Stimulated activated CD4-positive, alpha-beta T cell treated with anti-CD3 and anti-CD28 coated beads, Interleukin-2, amount 100 ng/mL, for 24 hours (primary cell): ENCODE measurements around the gene SLC16A1.
A peak's percentile ranks its signal among the peaks of the same experiment; 100 is the strongest.
"Not testable (repeated sequence)": the region's sequence is repeated elsewhere in the genome, so short reads cannot be mapped to it uniquely, and the experiment has no call there.

Source experiments
- DNase-seq, 2 donors: peaks; one replicate each; pipeline ENCODE4 v3.0.0-alpha.2; 2020

The SLC16A1 gene

DNA sequence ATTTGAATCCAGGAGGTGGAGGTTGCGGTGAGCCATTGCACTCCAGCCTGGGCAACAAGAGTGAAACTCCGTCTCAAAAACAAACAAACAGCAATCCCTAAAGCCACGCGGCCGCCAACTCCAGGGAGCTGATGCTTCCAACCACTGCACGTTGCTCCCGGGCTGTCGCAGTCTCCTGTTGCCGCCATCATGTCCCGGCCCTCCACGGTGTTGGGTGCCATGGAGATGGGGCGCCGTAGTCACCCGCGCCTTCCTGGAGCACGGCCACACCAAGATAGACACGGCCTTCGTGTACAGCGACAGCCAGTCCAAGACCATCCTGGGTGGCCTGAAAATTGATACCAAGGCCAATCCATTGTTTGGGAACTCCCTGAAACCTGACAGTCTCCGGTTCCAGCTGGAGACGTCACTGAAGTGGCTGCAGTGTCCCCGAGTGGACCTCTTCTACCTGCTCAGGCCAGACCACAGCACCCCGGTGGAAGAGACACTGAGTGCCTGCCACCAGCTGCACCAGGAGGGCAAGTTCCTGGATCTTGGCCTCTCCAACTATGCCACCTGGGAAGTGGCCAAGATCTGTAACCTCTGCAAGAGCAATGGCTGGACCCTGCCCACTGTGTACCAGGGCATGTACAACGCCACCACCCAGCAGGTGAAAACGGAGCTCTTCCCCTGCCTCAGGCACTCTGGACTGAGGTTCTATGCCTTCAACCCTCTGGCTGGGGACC, 32.6 kb downstream of the SLC16A1 start:
- DNase-seq = no peak

DNA sequence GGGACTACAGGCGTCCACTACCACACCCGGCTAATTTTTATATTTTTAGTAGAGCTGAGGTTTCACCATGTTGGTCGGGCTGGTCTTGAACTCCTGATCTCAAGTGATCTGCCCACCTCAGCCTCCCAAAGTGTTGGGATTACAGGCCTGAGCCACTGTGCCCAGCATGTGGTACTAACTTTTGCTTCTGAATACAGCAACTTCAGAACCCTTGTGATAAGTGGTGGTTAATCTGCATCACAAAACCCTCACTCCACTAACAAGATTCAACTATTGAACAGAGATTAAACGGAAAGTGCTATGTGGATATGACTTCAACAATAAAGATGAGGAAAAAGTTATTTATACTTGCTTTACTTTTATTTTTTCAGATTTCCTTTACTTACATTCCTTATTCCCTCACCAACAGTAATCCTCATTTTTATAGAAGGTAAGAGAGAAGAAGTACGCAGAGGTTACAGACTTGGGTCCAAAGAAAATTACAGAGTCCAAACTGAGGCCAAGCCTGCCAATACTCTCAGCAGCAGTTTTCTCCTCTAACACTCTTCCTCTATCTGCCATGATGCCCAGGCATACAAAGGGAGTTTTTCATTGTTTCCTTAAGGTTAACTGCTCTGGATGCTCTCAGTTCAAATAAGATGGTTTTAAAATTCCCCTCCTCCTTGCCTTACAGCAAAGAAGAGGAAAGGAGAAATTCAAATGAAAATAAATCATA, 44.3 kb downstream of the SLC16A1 start:
- DNase-seq = no peak

- no peak for DNase-seq
These were observed 46.1 kb downstream of the SLC16A1 start for GRCh38 chr1:112909847-112910246.

DNA sequence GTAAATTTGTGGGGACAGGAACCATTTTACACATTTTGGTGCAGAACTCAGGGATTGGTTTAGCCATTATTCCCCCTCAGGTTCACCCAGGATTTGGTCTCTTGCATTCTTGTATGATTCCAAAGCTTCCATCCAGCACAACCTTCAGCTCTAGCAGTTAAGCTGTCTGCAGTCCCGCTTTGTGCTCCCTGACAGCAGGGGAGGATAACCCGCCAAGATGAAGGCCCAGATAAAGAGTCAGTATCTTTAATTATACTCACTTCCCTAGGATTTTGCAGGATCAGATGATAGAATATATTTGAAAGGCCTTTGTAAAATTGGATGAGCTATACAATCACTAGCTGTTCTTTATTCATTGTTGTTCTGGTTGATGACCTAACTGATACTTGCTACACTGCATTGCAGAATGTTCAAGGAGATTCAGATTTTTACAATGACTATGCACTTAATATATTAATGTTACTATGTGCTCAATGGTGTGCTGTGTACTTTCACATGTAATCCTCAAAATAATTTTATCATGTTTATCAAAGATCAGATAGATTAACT, 49.8 kb downstream of the SLC16A1 start:
- no peak for DNase-seq

DNA sequence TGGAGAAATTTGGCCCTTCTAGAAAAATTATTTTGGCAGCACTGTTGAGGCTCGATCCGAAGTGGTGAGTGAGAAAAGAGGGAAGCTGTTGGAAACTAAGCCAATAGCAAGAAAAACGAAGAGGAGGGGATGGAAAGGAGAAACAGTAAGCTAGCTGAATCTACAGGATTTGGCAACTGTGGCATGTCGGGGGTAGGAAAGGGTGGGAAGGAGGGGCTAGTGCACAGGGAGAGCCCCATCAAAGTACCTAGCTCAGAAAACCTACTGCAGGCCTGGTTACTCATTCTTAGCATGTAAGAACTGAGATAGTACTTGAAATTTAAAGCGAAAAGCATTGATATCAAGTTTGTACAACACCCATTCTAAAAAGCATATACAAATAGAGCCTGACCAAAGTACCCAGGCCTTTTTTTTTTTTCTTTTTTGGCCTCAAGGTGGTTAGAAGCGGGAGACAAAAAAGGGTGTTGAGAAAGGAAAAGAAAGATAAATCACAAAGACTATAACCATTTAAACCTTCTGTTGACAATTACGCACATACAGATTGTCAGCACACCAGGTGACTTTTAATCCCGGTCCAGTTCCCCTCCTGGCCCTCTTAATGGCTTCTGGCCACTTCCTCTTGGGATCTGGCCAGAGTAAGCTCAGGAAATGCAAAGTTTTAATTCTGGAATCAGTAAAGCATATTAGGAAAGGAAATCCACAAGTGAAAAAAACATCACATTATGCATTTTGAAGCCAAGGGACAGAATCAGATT, 50.4 kb downstream of the SLC16A1 start:
- DNase-seq = no peak

DNA sequence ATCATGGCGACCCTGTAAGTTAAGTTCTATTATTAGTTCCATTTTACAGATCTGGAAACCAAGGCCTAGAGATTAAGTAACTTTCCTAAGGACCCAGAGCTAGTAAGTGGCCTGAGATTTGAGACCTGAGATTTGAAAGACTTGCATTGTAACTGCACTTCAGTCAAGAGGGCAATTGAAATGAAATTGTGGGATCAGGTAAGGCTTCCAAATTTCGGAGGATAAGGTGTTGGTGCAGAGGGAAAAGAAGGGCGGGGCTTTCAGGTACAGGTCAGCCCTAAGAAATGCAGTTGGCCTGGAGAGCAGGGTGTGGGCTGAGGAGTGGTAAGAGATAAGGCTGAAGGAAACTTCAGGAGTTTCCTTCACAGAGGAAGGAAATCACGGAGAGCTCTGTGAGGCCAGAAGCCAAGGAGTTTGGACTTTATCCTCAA, 51.1 kb downstream of the SLC16A1 start:
- no peak for DNase-seq

DNA sequence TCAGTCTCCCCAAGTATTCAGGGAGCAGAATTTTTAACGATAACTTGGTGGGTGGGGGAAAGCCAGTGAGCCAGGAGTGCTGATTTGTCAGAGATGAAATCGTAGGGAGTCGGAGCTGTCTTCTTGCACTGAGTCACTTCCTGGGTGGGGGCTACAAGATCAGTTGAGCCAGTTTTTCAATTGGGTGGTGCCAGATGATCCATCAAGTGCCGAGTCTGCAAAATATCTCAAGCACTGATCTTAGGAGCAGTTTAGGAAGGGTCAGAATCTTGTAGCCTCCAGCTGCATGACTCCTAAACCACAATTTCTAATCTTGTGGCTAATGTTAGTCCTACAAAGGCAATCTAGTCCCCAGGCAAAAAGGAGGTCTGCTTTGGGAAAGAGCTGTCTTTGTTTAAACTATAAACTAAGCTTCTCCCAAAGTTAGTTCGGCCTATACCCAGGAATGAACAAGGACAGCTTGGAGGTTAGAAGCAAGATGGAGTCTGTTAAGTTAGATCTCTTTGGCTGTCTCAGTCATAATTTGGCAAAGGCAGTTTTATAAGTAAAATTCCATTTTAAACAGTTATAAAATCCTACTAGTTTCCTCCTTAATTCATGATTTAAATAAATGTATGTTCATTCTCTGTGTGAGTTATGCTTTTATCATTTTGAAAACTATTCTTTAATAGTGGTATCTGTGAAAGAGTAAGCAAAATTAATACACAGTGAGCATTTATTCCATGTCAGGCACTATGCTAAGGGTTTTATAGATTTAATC, 51.7 kb downstream of the SLC16A1 start:
- DNase-seq = peak; percentile 52 to 71

DNA sequence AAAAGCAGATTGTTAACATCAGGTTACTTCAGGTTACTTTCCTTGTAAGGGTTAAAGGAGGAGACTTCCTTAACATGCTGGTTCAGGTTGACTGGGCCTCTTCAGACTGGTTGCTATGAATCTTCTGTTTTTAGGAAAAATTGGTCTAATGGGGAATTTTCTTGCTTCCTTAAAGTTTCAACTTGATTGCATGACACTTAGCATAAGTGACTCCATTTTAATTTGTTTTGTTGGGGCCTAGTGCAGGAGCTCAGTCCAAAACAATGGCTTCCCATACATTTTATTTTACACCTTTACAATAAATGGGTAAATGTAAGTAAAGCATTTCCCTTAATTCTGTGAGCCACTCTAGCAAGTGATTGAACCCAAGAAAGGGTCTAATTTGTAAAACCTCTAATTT, 53.8 kb downstream of the SLC16A1 start:
- DNase-seq = no peak

DNA sequence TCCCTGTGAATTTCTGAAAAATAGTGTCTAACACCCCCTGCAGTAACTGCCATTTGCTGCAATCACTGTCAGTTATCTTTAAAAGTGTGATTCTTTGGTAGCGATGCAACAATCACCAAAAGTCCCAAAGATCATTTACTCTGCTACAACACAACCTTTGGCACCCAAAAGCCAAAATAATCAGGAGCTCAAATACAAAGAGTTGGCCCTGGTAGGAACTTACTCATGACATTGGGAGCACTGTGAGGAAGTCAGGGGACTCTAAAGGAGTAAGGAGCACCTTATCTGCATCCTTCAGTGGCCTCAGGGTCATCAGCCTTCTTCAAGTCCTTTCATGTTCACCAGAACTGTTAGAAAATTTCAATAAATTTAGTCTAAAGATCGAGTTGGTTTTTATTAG, 54.6 kb downstream of the SLC16A1 start:
- no peak for DNase-seq

GRCh38 chr1:112896783-112897182, 59.2 kb downstream of the SLC16A1 start:
- DNase-seq = no peak

GRCh38 chr1:112894561-112895011, 61.4 kb downstream of the SLC16A1 start:
- no peak for DNase-seq

GRCh38 chr1:112894010-112894292, 62.0 kb downstream of the SLC16A1 start:
- DNase-seq = no peak

- DNase-seq = no peak
These were observed 62.5 kb downstream of the SLC16A1 start for GRCh38 chr1:112893288-112894009.

- DNase-seq = not testable (repeated sequence)
These were observed 66.1 kb downstream of the SLC16A1 start for GRCh38 chr1:112889906-112890305.

- no peak for DNase-seq
These were observed 66.8 kb downstream of the SLC16A1 start for GRCh38 chr1:112889052-112889768.

DNA sequence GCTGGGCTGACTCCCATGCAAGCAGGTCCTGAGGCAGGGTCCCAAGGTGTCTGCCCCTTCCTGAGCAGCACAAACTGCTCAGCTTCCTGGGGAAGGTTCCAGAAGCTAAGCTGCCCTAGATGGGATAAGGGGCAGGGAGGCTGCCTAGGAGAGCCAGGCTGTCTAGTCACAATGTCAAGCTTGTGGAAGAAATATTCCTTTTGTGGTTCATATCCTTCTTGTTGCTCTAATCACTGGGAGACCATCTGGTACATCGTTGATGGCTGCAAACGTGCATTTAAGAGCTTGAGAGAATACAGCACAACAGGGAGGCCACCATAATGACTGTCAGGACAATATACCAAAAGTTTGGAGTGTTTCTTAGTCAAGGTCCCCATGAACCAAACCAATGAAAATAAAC, 67.4 kb downstream of the SLC16A1 start:
- DNase-seq = no peak

- no peak for DNase-seq
These were observed 68.3 kb downstream of the SLC16A1 start for GRCh38 chr1:112887599-112888283.

GRCh38 chr1:112884996-112885395, 71.0 kb downstream of the SLC16A1 start:
- not testable (repeated sequence) for DNase-seq

- no peak for DNase-seq
These were observed 73.7 kb downstream of the SLC16A1 start for GRCh38 chr1:112882271-112882744.

- DNase-seq = no peak
These were observed 74.3 kb downstream of the SLC16A1 start for GRCh38 chr1:112881742-112882127.

DNA sequence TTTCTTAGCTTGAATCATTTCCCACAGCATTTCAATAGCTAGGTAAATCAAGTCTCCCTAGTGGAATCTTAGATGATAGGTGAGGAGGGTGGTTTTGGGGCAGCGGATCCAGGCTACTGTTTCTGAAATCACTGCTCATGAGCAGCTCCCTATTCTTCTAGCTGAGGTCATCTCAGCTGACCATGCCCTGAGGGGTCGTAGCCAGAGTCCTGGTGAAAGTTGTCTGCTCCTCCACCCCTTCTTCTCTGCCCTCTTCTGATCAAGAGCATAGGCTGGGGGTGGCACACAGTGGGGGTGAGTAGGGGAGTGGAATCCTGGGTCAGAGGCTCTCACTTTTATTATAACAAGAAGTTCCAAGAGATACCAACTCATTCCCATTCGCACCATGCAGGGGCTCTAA, 76.2 kb downstream of the SLC16A1 start:
- DNase-seq = no peak
